ENCODE data around the gene GALNT16. TPM values are rescaled to one million over a fixed set of nuclear protein-coding genes. Genes with fewer than 3 reads are reported as not detected.

GALNT16 gene
- total RNA-seq, 3 donors from 2014 or later, result 0.87 to 6.4 (median 1.8) TPM

- ATAC-seq (no peak), DNase-seq (no peak)
- H3K9me3 ChIP-seq, result no peaks in the 10 kb centered on the region
- no peaks in the 10 kb centered on the region for H3K4me1 ChIP-seq (ENCODE audit: low read depth)
- no peak for TF ChIP-seq CTCF (IDR thresholded peaks at IDR 0.05)
- intact Hi-C loops (cut with DNase I, micrococcal nuclease), result loop anchor here in 1 of 2 donors (10.0 kb wide), 1 partner anchor 116 kb away; no protein-coding TSS in a partner anchor
- no peaks in the 10 kb centered on the region for H3K36me3 ChIP-seq (ENCODE audit: low read depth)
- H3K4me3 ChIP-seq, result no peak overlapping the region
Observed at GRCh38 chr14:69360438-69361108, 100.6 kb downstream of the GALNT16 start.

- no peak for TF ChIP-seq CTCF (IDR thresholded peaks at IDR 0.05)
- DNase-seq (no peak), ATAC-seq (peak; percentile 17)
- Histone ChIP-seq H3K4me1 (ENCODE audit: low read depth) (no peaks in the 10 kb centered on the region), H3K9me3 (no peaks in the 10 kb centered on the region), H3K4me3 (no peak overlapping the region), H3K36me3 (ENCODE audit: low read depth) (no peaks in the 10 kb centered on the region)
- intact Hi-C loops (cut with DNase I, micrococcal nuclease), result loop anchor here in 1 of 2 donors (10.0 kb wide), 1 partner anchor 118 kb away; no protein-coding TSS in a partner anchor
Observed at GRCh38 chr14:69363055-69363454, 103.1 kb downstream of the GALNT16 start.

- H3K9me3 ChIP-seq, result no peaks in the 10 kb centered on the region
- no peak for ATAC-seq
- no peaks in the 10 kb centered on the region for H3K36me3 ChIP-seq (ENCODE audit: low read depth)
- H3K4me1 ChIP-seq (ENCODE audit: low read depth), result no peaks in the 10 kb centered on the region
- no peak for DNase-seq
- no peak for TF ChIP-seq CTCF (IDR thresholded peaks at IDR 0.05)
- H3K4me3 ChIP-seq, result no peak overlapping the region
- intact Hi-C loops (cut with DNase I, micrococcal nuclease), result loop anchor here in 1 of 2 donors (10.0 kb wide), 1 partner anchor 119 kb away; no protein-coding TSS in a partner anchor
Observed at GRCh38 chr14:69363964-69364363, 104.0 kb downstream of the GALNT16 start.

GRCh38 chr14:69364378-69364777, 104.4 kb downstream of the GALNT16 start:
- Histone ChIP-seq H3K9me3 (no peaks in the 10 kb centered on the region), H3K4me3 (no peak overlapping the region), H3K36me3 (ENCODE audit: low read depth) (no peaks in the 10 kb centered on the region), H3K4me1 (ENCODE audit: low read depth) (no peaks in the 10 kb centered on the region)
- intact Hi-C loops (cut with DNase I, micrococcal nuclease), result loop anchor here in 1 of 2 donors (10.0 kb wide), 1 partner anchor 120 kb away; no protein-coding TSS in a partner anchor
- ATAC-seq, result no peak
- TF ChIP-seq CTCF (IDR thresholded peaks at IDR 0.05), result no peak
- no peak for DNase-seq

GRCh38 chr14:69366069-69366468, 106.1 kb downstream of the GALNT16 start:
- ATAC-seq, result no peak
- H3K9me3 ChIP-seq, result no peaks in the 10 kb centered on the region
- no peaks in the 10 kb centered on the region for H3K4me1 ChIP-seq (ENCODE audit: low read depth)
- no peaks in the 10 kb centered on the region for H3K36me3 ChIP-seq (ENCODE audit: low read depth)
- no peak overlapping the region for H3K4me3 ChIP-seq
- no peak for DNase-seq
- intact Hi-C loops (cut with DNase I, micrococcal nuclease), result loop anchor here in 1 of 2 donors (10.0 kb wide), 1 partner anchor 121 kb away; no protein-coding TSS in a partner anchor
- no peak for TF ChIP-seq CTCF (IDR thresholded peaks at IDR 0.05)
